Epithelial cell of esophagus (primary cell): ENCODE results near the gene METTL1.
"Not testable (repeated sequence)": the region's sequence is repeated elsewhere in the genome, so short reads cannot be mapped to it uniquely, and the experiment has no call there.

Experiments
- DNase-seq: peaks from one replicate; pipeline ENCODE4 v3.0.0; 2010; ENCODE audit warnings: low read depth
- H3K4me3 ChIP-seq: 2 replicates; pipeline ENCODE4 v1.5.1; 2011; ENCODE audit warnings: mild to moderate bottlenecking, low read length, control low read depth
- CTCF ChIP-seq: IDR thresholded peaks from 2 replicates; pipeline ENCODE4 v1.5.1; 2011; ENCODE audit warnings: low read depth, mild to moderate bottlenecking, low read length, control low read depth, inconsistent platforms; ENCODE audit not compliant: insufficient read depth; ENCODE audit errors: missing control alignments

METTL1 gene

GRCh38 chr12:57771873-57772428 lies at the start of gene METTL1:
Gene METTL1 (minus strand): TSS chr12:57772105. CDS start chr12:57772083, 22 bp downstream.
- peak within 1 kb of the TSS; percentile 83 for H3K4me3 ChIP-seq
- DNase-seq = peak; percentile 98
- TF ChIP-seq CTCF = peak; percentile 2

- not testable (repeated sequence) for DNase-seq, H3K4me3 ChIP-seq
Measured at GRCh38 chr12:57821015-57821414, 49.1 kb upstream of the METTL1 start.

GRCh38 chr12:57820119-57820518 lies 48.2 kb upstream of the METTL1 start:
- DNase-seq, H3K4me3 ChIP-seq: not testable (repeated sequence)

- DNase-seq, H3K4me3 ChIP-seq: not testable (repeated sequence)
Measured at GRCh38 chr12:57817990-57818331, 46.1 kb upstream of the METTL1 start.

GRCh38 chr12:57817261-57817989 lies 45.5 kb upstream of the METTL1 start:
- H3K4me3 ChIP-seq = no peak overlapping the region
- TF ChIP-seq CTCF = no peak
- DNase-seq = no peak

GRCh38 chr12:57816855-57817151 lies 44.9 kb upstream of the METTL1 start:
- H3K4me3 ChIP-seq = no peak overlapping the region
- no peak for DNase-seq
- TF ChIP-seq CTCF = no peak

GRCh38 chr12:57816001-57816854 lies 44.3 kb upstream of the METTL1 start:
- no peak for TF ChIP-seq CTCF
- no peak for DNase-seq
- H3K4me3 ChIP-seq = no peak overlapping the region

- H3K4me3 ChIP-seq = no peak overlapping the region
- peak; percentile 18 for DNase-seq
- no peak for TF ChIP-seq CTCF
Measured at GRCh38 chr12:57815177-57816000, 43.5 kb upstream of the METTL1 start.
